OCI-LY3 (cell line): ENCODE results near the gene POU2AF2.

Experiments
- CTCF ChIP-seq: fragments of 200-600, 300-600 bp; sonication (generic); IDR thresholded peaks from 2 replicates; pipeline ENCODE4 v1.5.1; 2014; ENCODE audit warnings: antibody characterized with exemption, low read length, low read depth
- EZH2phosphoT487 ChIP-seq: fragments of 200-600 bp; shearing (Covaris generic); IDR thresholded peaks from 2 replicates; pipeline ENCODE4 v1.6.1; 2018; ENCODE audit warnings: antibody characterized with exemption, mixed run types, low read depth

GRCh38 chr11:111309215-111309915, 63.8 kb downstream of the POU2AF2 start:
- TF ChIP-seq CTCF, result no peak
- no peak for TF ChIP-seq EZH2phosphoT487
